HCT116 (cell line): ENCODE results near the gene MYH1.

Source experiments
- CTCF ChIP-seq, 3 experiments: fragments of 200-600 bp in 1 of 3; sonication (generic) in 1 of 3; IDR thresholded peaks in 2 of 3; conservative IDR thresholded peaks in 1 of 3; 2 replicates each; pipeline ENCODE4 v1.5.1; 2012 to 2017; ENCODE audit warnings: low read depth in 2 of 3, low read length in 2 of 3, antibody characterized with exemption in 1 of 3, borderline replicate concordance in 1 of 3, control low read depth in 1 of 3, mild to moderate bottlenecking in 1 of 3, mixed read lengths in 1 of 3, mixed run types in 1 of 3, moderate library complexity in 1 of 3; ENCODE audit not compliant: insufficient read depth in 1 of 3
- EGR1 ChIP-seq: IDR thresholded peaks from 2 replicates; pipeline ENCODE4 v1.6.1; 2012; ENCODE audit warnings: low read depth
- RAD21 ChIP-seq: IDR thresholded peaks from 2 replicates; pipeline ENCODE4 v1.6.1; 2012; ENCODE audit warnings: low read depth, mild to moderate bottlenecking

GRCh38 chr17:10460062-10460461, 58.3 kb downstream of the MYH1 start:
- no peak for TF ChIP-seq EGR1
- TF ChIP-seq CTCF (IDR thresholded peaks at IDR 0.05 in 2 of 3, conservative IDR thresholded peaks at IDR 0.05 in 1 of 3; ENCODE audit: borderline replicate concordance in 1 of 3, insufficient read depth in 1 of 3, low read depth in 2 of 3, low read length in 2 of 3), result no peak
- TF ChIP-seq RAD21, result no peak
